NCI-H226 (cell line): ENCODE results near the gene THAP3.

Source experiments
- DNase-seq: peaks from one replicate; pipeline ENCODE4 v3.0.0-alpha.2; 2015

The THAP3 gene

GRCh38 chr1:6613361-6614018 is 11.2 kb upstream of the THAP3 start, which contains the start of gene PHF13:
TSS of gene PHF13 (plus strand) at chr1:6613731. CDS start at chr1:6614067, 336 bp downstream.
- peak; percentile 94 for DNase-seq

DNA sequence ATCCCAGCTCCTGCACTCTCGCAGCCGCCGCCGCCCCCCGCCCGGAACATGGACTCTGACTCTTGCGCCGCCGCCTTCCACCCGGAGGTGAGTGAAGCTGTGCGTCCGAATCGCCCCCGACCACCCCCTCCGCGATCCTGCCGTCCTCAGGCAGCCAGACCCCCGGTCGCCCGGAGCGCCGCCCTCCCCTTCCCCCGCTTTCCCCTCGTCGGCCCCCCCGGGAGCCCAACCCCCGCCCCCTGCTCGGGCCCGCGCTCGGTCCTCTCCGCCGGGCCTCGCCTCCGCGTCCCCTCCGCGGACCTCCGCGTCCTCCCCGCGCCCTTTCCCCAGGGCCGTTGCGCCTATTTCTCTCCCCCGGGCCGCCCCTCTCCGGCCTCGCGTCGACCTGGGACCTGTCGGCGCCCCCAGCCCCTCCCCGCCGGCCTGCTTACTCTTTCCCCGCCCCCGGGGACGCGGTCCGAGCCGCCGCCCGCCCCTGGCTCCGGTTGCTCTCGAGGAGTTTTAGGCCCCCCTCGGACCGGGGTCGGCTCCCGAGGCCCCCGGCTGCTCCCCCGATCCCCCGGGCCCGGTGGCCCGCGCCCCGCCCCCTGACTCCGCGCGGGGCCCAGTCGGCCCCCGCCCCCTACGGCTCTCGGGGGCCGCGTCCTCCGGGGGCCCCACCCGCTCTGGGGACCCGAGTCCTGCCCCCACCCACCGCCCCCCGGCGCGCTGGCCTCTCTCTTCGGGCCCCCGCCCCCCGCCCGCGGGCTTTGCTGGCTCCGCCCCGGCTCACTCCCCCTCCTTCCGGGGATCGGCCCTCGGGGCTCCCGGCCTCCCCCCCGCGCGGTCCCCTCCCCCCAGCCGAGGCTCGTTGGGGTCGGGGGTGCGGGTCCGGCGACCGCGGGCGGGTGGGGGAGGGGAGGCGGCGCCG is 10.4 kb upstream of the THAP3 start:
- DNase-seq, result no peak

DNA sequence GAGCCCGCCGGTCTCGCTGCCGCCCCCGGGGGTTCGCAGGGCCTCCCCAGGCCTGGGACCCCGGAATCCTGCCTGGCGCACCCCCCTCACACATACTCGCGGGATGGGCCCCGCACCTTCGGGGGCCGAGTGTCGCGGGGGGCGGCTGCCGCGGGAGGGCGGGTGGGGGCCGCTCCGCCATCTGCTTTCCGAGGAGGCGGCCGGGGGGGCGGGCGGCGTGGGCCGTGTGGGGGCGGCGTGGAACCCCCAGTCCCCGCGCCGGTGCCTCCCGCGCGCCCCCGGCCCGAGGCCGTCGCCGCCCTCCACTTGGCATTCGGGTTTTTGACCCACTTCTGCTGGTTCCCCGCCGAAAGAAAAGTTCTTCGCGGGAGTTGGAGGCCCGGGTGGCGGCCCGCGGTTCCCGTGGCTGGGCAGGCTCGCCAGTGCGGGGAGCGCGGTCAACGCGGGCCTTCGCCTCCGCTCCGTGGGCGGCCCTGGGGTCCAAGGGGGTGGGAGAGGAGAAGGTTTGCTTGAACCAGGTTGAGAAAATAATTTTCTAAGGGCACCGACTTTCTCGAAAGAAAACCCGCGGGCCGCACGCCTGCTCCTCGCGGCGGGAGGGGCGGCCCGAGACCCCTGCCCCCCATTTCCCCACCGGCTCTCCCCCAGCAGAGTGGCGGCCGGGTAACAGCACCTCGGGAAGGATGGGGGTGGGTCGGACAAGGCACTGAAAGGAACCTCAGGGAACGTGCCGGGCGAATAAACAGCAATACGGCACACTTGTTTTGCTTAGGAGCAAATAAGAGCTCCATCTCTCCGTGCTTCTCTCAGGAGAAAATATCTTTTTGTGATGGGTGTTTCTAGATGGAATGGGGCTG is 9.5 kb upstream of the THAP3 start:
- DNase-seq, result no peak

DNA sequence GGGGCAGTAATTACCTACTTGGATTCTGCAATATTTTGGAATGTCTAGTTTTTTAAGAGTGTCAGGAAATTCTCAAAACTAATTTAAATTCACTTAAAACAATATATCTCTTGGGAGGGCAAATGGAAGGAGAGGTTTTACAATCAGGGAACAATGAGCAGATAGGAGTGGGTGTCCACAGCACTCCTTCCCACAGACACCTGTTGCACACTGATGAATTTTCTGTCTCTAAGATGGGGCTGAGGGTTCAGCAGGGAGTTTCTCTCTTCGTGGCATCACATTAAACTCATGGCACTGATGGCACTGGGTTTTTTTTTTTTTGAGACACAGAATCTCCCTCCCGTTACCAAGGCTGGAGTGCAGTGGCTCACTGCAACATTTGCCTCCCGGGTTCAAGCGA is 5.6 kb upstream of the THAP3 start:
- DNase-seq, result no peak

DNA sequence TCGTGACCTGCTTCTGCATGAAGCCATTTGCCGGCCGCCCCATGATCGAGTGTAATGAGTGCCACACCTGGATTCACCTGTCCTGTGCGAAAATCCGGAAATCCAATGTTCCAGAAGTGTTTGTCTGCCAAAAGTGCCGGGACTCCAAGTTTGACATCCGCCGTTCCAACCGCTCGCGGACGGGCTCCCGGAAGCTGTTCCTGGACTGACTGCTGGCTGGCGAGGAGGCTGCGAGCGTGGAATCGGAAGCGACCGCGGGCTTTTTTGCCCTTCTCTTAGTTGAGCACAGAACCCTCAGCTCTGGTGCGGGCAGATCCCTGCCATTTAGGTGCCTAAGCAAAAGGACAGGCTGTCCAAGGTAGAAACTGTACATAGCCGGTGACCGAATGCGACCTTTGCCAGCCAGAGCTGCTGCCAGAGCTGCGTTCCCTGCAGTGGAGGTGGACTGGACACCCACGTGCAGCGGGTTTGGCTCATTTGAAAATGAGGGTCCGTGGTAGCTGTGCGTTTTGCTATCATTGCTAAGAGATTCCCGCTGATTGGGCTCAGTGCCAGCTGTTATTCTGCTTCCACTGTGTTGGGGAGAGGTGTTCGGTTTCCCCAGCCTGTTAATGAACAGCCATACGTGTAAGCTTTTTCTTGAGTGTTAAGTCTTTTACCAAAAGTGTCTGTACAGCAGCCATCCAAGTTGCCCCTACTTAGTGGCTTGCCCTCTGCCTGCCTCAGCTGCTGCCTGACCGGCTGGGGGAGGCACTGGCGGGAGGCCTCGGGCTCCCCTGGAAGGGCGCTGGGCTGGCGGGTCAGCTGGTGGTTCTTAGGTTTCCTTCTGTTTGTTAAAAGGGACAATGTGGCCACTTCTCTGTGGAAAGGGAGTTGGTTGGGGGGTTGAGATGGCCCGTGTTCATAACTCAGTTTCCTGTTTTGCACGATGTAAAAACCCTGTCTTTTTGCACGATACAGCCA is 3.0 kb upstream of the THAP3 start:
- DNase-seq, result no peak

DNA sequence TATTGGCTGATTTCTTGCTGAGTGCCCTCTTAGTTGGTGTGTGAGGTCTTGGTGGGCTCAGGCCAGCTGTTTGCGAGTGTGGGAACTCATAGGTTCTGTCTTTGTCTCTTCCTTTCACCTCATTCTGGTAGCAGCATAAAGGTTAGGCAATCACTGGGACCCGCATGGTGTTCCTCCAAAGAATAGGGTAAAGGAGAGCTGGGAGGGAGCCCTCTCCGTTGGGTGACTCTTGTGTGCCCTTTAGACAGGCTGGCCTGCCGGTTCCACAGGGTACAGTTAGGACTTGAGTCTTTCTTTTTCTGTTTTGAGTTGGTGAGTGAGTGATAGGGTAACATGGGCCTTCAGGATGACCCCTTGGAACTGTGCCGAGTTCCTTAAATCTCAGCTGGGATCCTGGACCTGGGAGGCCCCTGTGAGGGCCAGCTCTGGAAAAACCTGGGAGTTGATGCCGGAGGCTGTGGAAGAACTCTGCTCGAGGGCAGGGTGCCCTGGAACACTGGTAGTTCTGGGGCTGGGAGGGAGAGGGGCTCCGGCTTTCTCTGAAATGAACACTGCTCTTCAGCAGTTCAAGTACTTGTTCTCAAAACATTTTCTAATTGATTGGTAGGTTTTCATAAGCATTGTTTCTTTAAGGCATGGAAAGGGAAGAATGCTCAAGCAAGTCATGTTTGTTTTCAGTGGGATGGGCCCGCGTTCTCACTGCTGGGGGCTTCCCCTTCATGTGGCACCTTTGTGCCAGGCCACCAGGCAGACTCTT is 2.1 kb upstream of the THAP3 start:
- DNase-seq, result no peak

- no peak for DNase-seq
Measured at GRCh38 chr1:6623269-6623965, 1.3 kb upstream of the THAP3 start.

DNA sequence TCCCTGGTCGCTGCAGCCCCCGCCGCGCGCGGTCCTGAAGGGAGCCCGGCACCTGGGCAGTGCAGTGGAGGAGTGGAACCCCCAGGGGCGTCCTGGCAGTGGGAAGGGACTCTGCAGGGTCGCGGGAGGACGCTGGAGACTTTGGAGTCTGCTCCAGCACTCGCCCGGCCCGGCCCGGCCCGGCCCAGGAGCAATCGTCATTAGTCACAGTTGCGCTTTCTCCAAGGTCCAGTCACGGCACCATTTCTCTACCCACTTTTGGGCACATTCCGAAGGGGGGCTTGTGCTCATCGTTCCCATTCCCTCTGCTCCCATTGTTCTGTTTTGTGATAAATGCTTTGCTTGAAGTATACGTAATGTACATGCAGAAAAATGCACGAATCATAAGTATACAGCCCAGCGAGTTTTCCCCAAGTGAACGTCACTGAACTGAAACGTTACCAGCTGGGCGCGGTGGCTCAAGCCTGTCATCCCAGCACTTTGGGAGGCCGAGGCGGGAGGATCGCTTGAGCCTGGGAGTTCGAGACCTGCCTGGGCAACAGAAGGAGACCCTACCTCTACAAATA is 999 bp downstream of the THAP3 start:
- DNase-seq, result peak; percentile 6

- no peak for DNase-seq
Measured at GRCh38 chr1:6627031-6627430, 2.4 kb downstream of the THAP3 start.

DNA sequence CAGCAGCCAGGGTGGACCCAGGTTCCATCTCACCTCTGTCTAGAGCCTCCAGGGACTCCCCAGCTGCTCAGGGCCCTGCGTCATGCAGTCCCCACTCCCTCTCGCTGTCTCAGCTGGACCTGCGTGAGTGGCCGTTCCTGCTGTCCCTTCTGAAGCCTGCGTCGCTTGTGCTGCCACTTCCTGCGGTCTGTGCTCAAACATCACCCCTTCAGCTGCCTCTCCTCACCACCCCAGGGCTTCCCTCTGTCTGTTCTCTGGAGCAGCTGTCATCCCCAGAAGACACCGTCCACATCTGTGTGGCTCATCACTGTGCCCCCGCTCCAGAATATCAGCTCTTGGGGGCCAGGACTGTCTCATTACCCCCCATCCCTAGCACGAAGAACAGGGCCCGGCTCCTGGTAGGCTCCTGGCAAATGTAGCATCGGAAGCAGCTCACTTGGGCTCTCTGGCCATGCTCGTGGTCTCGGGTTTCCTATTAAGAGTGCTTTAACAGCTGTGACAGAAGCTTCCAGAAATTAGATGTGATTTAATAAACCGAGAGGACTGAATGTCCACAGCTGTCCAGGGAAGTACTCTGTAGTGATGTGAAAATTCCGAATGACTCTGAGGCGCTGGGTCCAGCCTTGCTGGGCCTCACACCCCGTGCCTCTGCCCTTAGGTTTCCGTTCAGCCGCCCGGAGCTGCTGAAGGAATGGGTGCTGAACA is 3.3 kb downstream of the THAP3 start:
- no peak for DNase-seq

DNA sequence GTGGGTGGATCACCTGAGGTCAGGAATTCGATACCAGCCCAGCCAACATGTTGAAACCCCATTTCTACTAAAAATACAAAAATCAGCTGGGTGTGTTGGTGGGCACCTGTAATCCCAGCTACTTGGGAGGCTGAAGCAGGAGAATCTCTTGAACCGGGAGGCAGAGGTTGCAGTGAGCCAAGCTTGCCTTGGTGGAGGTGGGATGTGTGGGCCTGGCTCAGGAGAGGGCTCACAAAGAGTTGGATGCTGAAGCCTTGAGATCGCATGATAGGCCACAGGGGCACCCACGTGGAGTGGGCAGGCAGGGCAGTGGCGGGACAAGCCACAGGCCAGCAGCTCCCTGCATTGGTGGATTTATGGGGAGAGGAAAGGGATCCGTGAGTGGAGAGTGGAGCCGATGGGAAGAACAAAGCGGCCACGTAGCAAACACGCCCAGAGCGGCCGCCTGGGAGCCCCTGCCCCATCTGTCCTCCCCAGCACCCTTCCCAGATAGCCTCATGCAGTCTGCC is 4.4 kb downstream of the THAP3 start:
- no peak for DNase-seq

- no peak for DNase-seq
Measured at GRCh38 chr1:6630027-6630426, 5.4 kb downstream of the THAP3 start.

DNA sequence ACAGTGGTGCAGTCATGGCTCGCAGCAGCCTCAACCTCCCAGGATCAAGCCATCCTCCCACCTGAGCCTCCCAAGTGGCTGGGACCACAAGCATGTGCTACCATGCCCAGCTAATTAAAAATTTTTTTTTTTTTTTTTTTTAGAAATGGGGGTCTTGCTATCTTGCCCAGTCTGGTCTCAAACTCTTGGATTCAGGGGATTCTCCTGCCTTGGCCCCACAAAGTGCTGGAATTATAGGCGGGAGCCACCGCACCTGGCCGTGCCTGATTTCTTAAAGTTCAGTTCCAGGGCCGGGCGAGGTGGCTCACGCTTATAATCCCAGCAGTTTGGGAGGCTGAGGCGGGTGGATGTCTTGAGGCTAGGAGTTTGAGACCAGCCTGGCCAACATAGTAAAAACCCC is 6.4 kb downstream of the THAP3 start:
- no peak for DNase-seq

- DNase-seq, result no peak
Measured at GRCh38 chr1:6632588-6633514, 8.2 kb downstream of the THAP3 start.

DNA sequence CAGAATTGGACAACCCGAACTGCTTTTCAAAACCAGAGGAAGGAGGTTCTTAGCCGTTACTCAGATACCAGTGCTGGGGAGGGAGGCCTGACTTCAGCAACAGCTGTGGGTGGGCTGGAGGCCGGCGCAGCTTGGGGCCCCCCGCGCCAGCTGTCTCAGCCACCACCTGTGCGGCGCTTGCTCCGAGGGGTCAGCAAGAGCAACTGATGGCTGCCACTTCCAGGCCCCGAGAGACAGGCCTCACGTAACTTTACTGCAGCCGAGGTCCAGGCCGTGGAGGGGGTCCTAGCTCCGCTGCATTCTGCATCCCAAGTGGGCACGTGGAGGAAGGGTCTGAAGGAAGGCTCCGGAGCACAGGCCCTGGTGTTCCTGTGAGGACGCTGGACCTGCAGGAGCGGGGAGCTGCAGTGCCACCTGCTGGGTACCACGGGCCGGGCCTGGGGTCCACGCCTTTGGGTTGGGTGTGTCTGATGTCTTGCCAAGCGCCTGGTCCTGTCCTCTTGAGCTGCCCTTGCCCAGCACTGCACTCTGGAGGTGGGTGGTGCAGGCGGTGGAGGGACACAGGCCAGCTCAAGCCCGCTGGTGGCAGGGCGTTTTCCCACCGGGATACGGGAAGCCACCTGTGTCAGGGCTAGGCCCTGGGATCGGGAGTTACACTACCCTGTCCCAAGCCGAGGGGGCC is 9.8 kb downstream of the THAP3 start:
- DNase-seq, result no peak

- no peak for DNase-seq
Measured at GRCh38 chr1:6635161-6635909, 10.7 kb downstream of the THAP3 start.
